Measurements from ENCODE around the gene KCNG2.

Gene KCNG2

DNA sequence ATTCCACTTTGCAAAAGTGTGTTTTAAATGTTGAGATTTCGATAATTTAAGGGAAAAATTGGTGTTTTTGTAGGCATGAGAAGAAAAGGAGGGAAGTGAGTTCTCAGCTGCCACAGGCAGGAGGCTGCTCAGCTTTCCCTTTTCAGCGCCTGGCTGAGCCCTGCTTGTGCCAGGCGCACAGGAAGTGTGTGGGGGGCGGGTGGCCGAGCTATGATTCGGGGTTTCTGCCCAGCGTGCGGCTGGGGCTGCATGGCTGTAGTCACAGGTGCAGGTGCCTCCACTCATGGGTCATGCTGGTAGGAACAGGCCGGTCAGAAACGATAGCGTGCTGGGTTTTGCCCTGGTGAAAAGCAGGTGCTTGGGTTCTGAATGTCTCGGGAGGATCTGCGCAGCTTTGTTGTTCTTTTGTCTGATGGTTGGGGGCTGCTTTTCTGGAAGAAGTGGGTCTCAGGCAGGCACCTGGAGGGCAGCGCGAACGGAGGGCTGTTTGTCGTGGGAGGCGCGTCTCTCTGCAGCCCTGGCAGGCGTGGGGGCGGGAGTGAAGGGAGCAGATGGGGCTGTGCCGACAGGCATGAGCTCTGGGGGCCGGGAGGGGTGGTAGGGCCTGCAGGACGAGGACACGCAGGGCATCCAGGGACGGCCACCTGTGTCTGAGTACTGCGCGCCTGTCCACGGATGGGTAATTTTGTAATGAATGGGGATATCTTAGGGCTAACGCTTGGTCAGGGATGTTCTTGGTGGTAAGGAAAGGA, 2.1 kb downstream of the KCNG2 start (continued):
- no peak for TF ChIP-seq MZF1 (tag by site-specific recombination; IDR thresholded peaks at IDR 0.05; ENCODE audit: borderline replicate concordance)

DNA sequence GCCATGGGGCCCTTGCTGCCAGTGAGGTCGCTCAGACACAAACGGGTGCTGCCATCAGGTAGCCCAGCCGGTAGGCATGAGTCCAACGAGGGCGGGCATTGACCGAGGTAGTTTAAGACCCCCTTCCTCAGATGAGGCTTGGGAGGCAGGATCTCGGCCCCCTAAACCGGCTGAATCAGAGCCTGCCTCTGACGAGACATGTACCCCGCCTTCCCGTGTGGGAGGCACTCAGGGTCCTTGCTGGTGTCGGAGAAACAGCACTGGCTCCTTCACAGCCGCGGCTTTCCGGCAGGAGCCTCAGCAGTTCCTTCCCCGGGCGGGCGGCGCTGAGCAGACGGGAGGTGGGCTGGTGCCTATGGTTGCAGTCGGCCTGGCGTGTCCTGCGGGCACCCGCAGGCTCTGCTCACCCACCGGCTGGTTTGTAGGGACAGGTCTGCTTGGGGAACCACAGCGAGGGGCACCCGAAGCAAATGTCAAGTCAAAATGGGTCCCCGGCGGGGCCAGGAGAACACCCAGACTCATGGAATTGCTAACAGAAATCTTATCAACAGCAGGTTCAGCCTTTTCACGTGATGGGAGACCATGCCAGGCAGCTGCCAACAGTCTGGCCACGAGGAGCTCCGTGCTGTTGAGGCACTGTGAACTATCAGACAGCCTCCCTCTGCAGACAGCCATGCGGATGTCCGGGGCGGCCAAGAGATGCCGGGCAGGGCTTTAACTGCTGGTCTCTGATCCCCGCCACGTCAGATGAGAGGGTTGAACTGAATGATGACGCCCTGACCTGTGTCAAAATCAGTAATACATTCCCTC, 2.8 kb downstream of the KCNG2 start:
- TF ChIP-seq ZNF133 (tag by site-specific recombination; IDR thresholded peaks at IDR 0.05) (no peak), ZNF391 (tag by site-specific recombination; IDR thresholded peaks at IDR 0.05; ENCODE audit: borderline replicate concordance, low read depth) (no peak), ZNF785 (tag by site-specific recombination; IDR thresholded peaks at IDR 0.05) (no peak)
- Histone ChIP-seq H3K4me3 (ENCODE audit: low read depth, low read length) (no peak overlapping the region), H3K27ac (ENCODE audit: extremely low read depth, low read depth, low read length) (no peak overlapping the region), H3K36me3 (ENCODE audit: control insufficient read depth in 2 of 2, insufficient read depth in 1 of 2, low read length in 2 of 2) (no peaks in the 10 kb centered on the region), H3K4me1 (ENCODE audit: control insufficient read depth, insufficient read depth, low read length) (no peaks in the 10 kb centered on the region; the same call in 1 of the 2 replicates), H3K9me3 (ENCODE audit: control insufficient read depth, insufficient read depth, low read depth, low read length) (no peaks in the 10 kb centered on the region)
- ChIA-PET CTCF (no interaction called here), POLR2A (no interaction called here)

DNA sequence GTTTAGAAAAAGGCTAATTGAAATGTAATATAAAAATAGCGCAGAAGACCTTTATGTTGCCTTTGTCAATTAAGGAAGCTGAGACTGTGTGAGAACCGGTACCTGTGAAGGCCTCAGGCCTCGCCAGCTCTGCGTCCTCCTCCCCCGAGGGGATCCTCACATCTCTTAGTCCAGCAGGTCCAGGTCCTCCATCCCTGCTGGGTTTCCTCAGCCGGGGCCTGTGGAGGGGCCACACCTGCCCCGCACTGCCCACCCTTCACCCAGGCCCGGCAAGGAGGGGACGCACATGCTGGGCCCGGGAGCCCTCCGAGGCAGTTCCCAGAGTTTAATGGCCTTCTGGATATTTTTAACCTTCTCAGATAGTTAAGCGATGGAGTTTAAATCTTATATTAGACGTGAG, 3.5 kb downstream of the KCNG2 start:
- no peak overlapping the region for H3K27ac ChIP-seq (ENCODE audit: extremely low read depth, low read depth, low read length)
- CTCF ChIA-PET = no interaction called here
- H3K4me3 ChIP-seq (ENCODE audit: low read depth, low read length) = no peak overlapping the region
- no peaks in the 10 kb centered on the region for H3K36me3 ChIP-seq (ENCODE audit: control insufficient read depth in 2 of 2, insufficient read depth in 1 of 2, low read length in 2 of 2)
- H3K9me3 ChIP-seq (ENCODE audit: control insufficient read depth, insufficient read depth, low read depth, low read length) = no peaks in the 10 kb centered on the region
- no peaks in the 10 kb centered on the region; the same call in 1 of the 2 replicates for H3K4me1 ChIP-seq (ENCODE audit: control insufficient read depth, insufficient read depth, low read length)
- TF ChIP-seq, protein P1, sequence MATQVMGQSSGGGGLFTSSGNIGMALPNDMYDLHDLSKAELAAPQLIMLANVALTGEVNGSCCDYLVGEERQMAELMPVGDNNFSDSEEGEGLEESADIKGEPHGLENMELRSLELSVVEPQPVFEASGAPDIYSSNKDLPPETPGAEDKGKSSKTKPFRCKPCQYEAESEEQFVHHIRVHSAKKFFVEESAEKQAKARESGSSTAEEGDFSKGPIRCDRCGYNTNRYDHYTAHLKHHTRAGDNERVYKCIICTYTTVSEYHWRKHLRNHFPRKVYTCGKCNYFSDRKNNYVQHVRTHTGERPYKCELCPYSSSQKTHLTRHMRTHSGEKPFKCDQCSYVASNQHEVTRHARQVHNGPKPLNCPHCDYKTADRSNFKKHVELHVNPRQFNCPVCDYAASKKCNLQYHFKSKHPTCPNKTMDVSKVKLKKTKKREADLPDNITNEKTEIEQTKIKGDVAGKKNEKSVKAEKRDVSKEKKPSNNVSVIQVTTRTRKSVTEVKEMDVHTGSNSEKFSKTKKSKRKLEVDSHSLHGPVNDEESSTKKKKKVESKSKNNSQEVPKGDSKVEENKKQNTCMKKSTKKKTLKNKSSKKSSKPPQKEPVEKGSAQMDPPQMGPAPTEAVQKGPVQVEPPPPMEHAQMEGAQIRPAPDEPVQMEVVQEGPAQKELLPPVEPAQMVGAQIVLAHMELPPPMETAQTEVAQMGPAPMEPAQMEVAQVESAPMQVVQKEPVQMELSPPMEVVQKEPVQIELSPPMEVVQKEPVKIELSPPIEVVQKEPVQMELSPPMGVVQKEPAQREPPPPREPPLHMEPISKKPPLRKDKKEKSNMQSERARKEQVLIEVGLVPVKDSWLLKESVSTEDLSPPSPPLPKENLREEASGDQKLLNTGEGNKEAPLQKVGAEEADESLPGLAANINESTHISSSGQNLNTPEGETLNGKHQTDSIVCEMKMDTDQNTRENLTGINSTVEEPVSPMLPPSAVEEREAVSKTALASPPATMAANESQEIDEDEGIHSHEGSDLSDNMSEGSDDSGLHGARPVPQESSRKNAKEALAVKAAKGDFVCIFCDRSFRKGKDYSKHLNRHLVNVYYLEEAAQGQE (tag by site-specific recombination; IDR thresholded peaks at IDR 0.05) = no peak
- TF ChIP-seq ZNF394 (tag by site-specific recombination; IDR thresholded peaks at IDR 0.05; ENCODE audit: borderline replicate concordance) = no peak
- no peak for TF ChIP-seq ZNF132 (tag by site-specific recombination; IDR thresholded peaks at IDR 0.05; ENCODE audit: borderline replicate concordance)
- TF ChIP-seq, protein P2, sequence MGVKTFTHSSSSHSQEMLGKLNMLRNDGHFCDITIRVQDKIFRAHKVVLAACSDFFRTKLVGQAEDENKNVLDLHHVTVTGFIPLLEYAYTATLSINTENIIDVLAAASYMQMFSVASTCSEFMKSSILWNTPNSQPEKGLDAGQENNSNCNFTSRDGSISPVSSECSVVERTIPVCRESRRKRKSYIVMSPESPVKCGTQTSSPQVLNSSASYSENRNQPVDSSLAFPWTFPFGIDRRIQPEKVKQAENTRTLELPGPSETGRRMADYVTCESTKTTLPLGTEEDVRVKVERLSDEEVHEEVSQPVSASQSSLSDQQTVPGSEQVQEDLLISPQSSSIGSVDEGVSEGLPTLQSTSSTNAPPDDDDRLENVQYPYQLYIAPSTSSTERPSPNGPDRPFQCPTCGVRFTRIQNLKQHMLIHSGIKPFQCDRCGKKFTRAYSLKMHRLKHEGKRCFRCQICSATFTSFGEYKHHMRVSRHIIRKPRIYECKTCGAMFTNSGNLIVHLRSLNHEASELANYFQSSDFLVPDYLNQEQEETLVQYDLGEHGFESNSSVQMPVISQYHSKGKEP (tag by site-specific recombination; IDR thresholded peaks at IDR 0.05) = no peak
- no peak for TF ChIP-seq ZNF10 (tag by site-specific recombination; IDR thresholded peaks at IDR 0.05)
- TF ChIP-seq ZNF391 (tag by site-specific recombination; IDR thresholded peaks at IDR 0.05; ENCODE audit: borderline replicate concordance, low read depth) = no peak
- POLR2A ChIA-PET = no interaction called here

DNA sequence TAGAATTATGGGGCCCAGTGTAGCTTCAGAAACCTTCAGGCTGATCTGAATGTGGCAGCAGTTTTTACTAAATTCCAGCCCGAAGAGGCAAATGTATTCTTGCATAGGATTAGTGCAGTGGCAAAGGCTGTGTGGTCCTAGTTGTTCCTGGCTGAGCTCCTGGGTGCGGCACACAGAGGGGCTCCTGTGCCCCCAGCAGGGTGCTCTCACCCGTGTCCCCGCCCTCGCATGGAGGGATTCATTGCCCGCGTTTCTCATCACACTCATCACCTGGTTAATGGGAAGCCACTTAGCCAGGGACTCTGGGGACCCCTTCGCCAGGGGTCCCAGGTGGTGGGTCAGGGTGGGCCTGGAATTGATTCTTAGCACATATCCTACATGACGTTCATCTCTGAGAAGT, 3.9 kb downstream of the KCNG2 start:
- Histone ChIP-seq H3K9me3 (ENCODE audit: control insufficient read depth, insufficient read depth, low read depth, low read length) (no peaks in the 10 kb centered on the region), H3K4me3 (ENCODE audit: low read depth, low read length) (no peak overlapping the region), H3K4me1 (ENCODE audit: control insufficient read depth, insufficient read depth, low read length) (no peaks in the 10 kb centered on the region; the same call in 1 of the 2 replicates), H3K36me3 (ENCODE audit: control insufficient read depth in 2 of 2, insufficient read depth in 1 of 2, low read length in 2 of 2) (no peaks in the 10 kb centered on the region), H3K27ac (ENCODE audit: extremely low read depth, low read depth, low read length) (no peak overlapping the region)
- TF ChIP-seq ZEB2 (tag by site-specific recombination; IDR thresholded peaks at IDR 0.05) = no peak
- POLR2A ChIA-PET = no interaction called here
- CTCF ChIA-PET = no interaction called here
